Pericardium fibroblast (primary cell): ENCODE data around the gene DMRTC1B. TPM values are rescaled to one million over a fixed set of nuclear protein-coding genes. Genes with fewer than 3 reads are reported as not detected.

Experiments
- total RNA-seq: library from RNA; depleted of rRNA; stranded (reverse); fragments of >200 nt; gene quantifications from 2 replicates; pipeline ENCODE4 v1.2.3, GENCODE V29; 2015

The DMRTC1B gene, protein sequence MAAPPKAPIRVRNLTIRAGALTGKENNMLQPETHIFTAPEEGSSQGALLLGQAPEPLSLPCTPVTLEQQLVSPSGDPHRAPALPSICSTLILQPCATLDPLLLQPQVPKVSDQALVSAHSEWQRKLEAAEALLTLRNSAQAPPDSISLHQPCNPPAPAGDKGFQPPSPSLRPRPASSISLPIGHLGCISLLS
- total RNA-seq = not detected in 2 replicates

GRCh38 chrX:72776653-72777466, at the start of gene DMRTC1B:
Gene DMRTC1B, plus strand, starts transcription at chrX:72776890. Its CDS starts 68,246 bp downstream, at chrX:72845136.

DNA sequence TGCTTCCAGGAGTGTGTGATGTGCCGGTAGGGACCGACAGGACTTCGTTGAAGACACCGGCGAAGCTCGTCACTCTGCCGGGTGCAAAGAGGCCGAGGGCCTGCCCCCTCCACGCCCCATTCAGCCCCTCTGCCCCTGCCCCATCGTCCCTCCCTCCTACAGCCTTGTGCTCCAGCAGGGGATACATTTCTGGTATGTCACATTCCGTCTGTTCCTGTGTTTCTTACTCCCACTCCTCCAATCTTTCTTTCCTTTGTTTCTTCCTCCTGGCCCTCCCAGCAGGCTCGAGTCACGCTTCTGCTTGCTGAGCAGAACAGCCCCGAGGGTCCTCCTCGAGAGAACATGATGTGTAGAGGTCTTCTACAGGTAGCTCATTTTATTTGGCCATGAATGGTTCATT, 5.9 kb downstream of the DMRTC1B start, which contains the start of gene FAM236B:
TSS of gene FAM236B (minus strand) at position 101 of the 400 bp plus-strand sequence. CDS start at position 1, 100 bp downstream.

DNA sequence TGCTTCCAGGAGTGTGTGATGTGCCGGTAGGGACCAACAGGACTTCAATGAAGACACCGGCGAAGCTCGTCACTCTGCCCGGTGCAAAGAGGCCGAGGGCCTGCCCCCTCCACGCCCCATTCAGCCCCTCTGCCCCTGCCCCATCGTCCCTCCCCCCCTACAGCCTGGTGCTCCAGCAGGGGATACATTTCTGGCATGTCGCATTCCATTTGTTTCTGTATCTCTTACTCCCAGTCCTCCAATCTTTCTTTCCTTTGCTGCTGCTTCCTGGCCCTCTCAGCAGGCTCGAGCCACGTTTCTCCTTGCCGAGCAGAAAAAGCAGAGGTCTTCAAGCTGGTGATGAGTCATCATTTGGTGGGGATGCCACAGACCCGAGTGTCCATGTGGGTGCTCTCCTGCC, 31.4 kb downstream of the DMRTC1B start, which contains the start of gene FAM236D:
TSS of gene FAM236D (minus strand) at position 101 of the 400 bp plus-strand sequence. CDS start at position 1, 100 bp downstream.

Other genes starting within 250 kb of the DMRTC1B start
- gene HDAC8, start 204.0 kb upstream of the DMRTC1B start, total RNA-seq = 11.7 and 17.5 TPM in 2 replicates
- gene PHKA1, start 62.6 kb upstream of the DMRTC1B start, total RNA-seq = 3.4 and 4.3 TPM in 2 replicates
- gene FAM236B, start 5.8 kb downstream of the DMRTC1B start, total RNA-seq = not detected in 2 replicates
- not detected in 2 replicates for gene FAM236D, start 31.3 kb downstream of the DMRTC1B start, total RNA-seq
- gene FAM236C, start 135.7 kb downstream of the DMRTC1B start, total RNA-seq = not detected in 2 replicates
- not detected in 2 replicates for gene FAM236A, start 161.3 kb downstream of the DMRTC1B start, total RNA-seq
- gene DMRTC1, start 166.9 kb downstream of the DMRTC1B start, total RNA-seq = not detected in 2 replicates
- not detected in 2 replicates for gene PABPC1L2B, start 226.0 kb downstream of the DMRTC1B start, total RNA-seq